HG03103 (cell line): ENCODE results near the gene MMS22L.

ENCODE experiments used
- ATAC-seq: cut with Tn5 transposase; IDR thresholded peaks from one replicate; pipeline ENCODE4 v1.9.1; 2021; ENCODE audit warnings: low read depth; ENCODE audit not compliant: unreplicated experiment

Gene MMS22L

GRCh38 chr6:97282726-97283617 lies at the start of gene MMS22L:
TSS of gene MMS22L (minus strand) at chr6:97283216. CDS start at chr6:97282477, 739 bp downstream.
- ATAC-seq: peak; percentile 93

GRCh38 chr6:97322811-97323210 lies 39.8 kb upstream of the MMS22L start:
- no peak for ATAC-seq

- no peak for ATAC-seq
Measured at GRCh38 chr6:97322226-97322625, 39.2 kb upstream of the MMS22L start.

- no peak for ATAC-seq
Measured at GRCh38 chr6:97316978-97317377, 34.0 kb upstream of the MMS22L start.

GRCh38 chr6:97312241-97312640 lies 29.2 kb upstream of the MMS22L start:
- no peak for ATAC-seq

GRCh38 chr6:97306544-97307320 lies 23.7 kb upstream of the MMS22L start:
- no peak for ATAC-seq

- no peak for ATAC-seq
Measured at GRCh38 chr6:97305414-97306066, 22.5 kb upstream of the MMS22L start.

- no peak for ATAC-seq
Measured at GRCh38 chr6:97304701-97305100, 21.7 kb upstream of the MMS22L start.

GRCh38 chr6:97294451-97294850 lies 11.4 kb upstream of the MMS22L start:
- no peak for ATAC-seq

- ATAC-seq: no peak
Measured at GRCh38 chr6:97293198-97293696, 10.2 kb upstream of the MMS22L start.

- no peak for ATAC-seq
Measured at GRCh38 chr6:97292671-97293070, 9.7 kb upstream of the MMS22L start.

- ATAC-seq: no peak
Measured at GRCh38 chr6:97291896-97292295, 8.9 kb upstream of the MMS22L start.

- ATAC-seq: no peak
Measured at GRCh38 chr6:97289332-97289731, 6.3 kb upstream of the MMS22L start.

GRCh38 chr6:97288188-97288587 lies 5.2 kb upstream of the MMS22L start:
- no peak for ATAC-seq

- ATAC-seq: peak; percentile 2
Measured at GRCh38 chr6:97282238-97282725, 734 bp downstream of the MMS22L start.

- ATAC-seq: no peak
Measured at GRCh38 chr6:97280766-97281165, 2.2 kb downstream of the MMS22L start.

GRCh38 chr6:97275804-97276203 lies 7.2 kb downstream of the MMS22L start:
- no peak for ATAC-seq

GRCh38 chr6:97269821-97270220 lies 13.2 kb downstream of the MMS22L start:
- no peak for ATAC-seq

GRCh38 chr6:97262676-97263075 lies 20.3 kb downstream of the MMS22L start:
- ATAC-seq: no peak

GRCh38 chr6:97246842-97247241 lies 36.2 kb downstream of the MMS22L start:
- no peak for ATAC-seq

GRCh38 chr6:97240222-97240621 lies 42.8 kb downstream of the MMS22L start:
- no peak for ATAC-seq
